B cell (primary cell): Measurements from ENCODE around the gene CACNA2D3. TPM values are rescaled to one million over a fixed set of nuclear protein-coding genes. Genes with fewer than 3 reads are reported as not detected.

Source experiments
- ATAC-seq: fragments of 200-7000 bp; cut with Tn5 transposase; one replicate; pipeline ENCODE4 v1.10.0; 2021; ENCODE audit warnings: low read depth, mild to moderate bottlenecking, moderate number of reproducible peaks, moderate library complexity
- CTCF ChIA-PET: fragments of 350-600 bp; sonication (Branson Sonifier 250); formaldehyde crosslinking; loops from one replicate; lab custom pipeline; 2021; ENCODE audit warnings: antibody characterized with exemption, inconsistent platforms; lab: Charles Lee
- POLR2A ChIA-PET: fragments of 350-600 bp; sonication (Branson Sonifier 250); formaldehyde crosslinking; loops from one replicate; lab custom pipeline; 2021; ENCODE audit warnings: antibody characterized with exemption; lab: Charles Lee
- DNase-seq: peaks from one replicate; pipeline ENCODE4 v3.0.0; 2013
- H2AFZ ChIP-seq: 2 replicates; pipeline ENCODE4 v1.6.1; 2012; ENCODE audit warnings: mild to moderate bottlenecking, low read depth, low read length; ENCODE audit not compliant: insufficient read depth, poor library complexity, severe bottlenecking
- H3K27ac ChIP-seq, 2 donors: 1 replicate in 1 of 2; 2 replicates in 1 of 2; pipeline ENCODE4 v1.5.1; 2012 to 2013; ENCODE audit warnings: low read length in 2 of 2, mild to moderate bottlenecking in 2 of 2, moderate library complexity in 1 of 2
- H3K27me3 ChIP-seq, 4 experiments: fragments of 200-600 bp in 1 of 4; sonication (generic) in 1 of 4; replicated peaks in 1 of 4; 1 replicate in 2 of 4; 2 replicates in 2 of 4; pipeline versions ENCODE4 v1.6.1 to v1.7.0; 2013 to 2016; ENCODE audit warnings: low read length in 3 of 4, mild to moderate bottlenecking in 2 of 4, mixed read lengths in 1 of 4, moderate library complexity in 1 of 4; ENCODE audit not compliant: insufficient read depth in 4 of 4, control insufficient read depth in 3 of 4; ENCODE audit errors: control extremely low read depth in 1 of 4
- H3K36me3 ChIP-seq, 2 experiments: replicated peaks in 1 of 2; 1 replicate in 1 of 2; 2 replicates in 1 of 2; pipeline versions ENCODE4 v1.6.1 to v1.7.1; 2013; ENCODE audit warnings: low read length in 1 of 2; ENCODE audit not compliant: insufficient read depth in 2 of 2, control insufficient read depth in 1 of 2; ENCODE audit errors: control extremely low read depth in 1 of 2, extremely low read depth in 1 of 2
- H3K4me1 ChIP-seq, 2 donors: fragments of 200-600 bp in 1 of 2; sonication (generic) in 1 of 2; 1 replicate in 1 of 2; 2 replicates in 1 of 2; pipeline versions ENCODE4 v1.5.1 to v1.6.1; 2013 to 2017; ENCODE audit warnings: low read length in 2 of 2; ENCODE audit not compliant: control insufficient read depth in 2 of 2, insufficient read depth in 2 of 2
- H3K4me2 ChIP-seq: replicated peaks from 2 replicates; pipeline ENCODE3; 2012; ENCODE audit warnings: mild to moderate bottlenecking, low read depth, low read length; ENCODE audit not compliant: poor library complexity, severe bottlenecking
- H3K4me3 ChIP-seq, 5 experiments: fragments of 200-600 bp in 1 of 5; sonication (generic) in 1 of 5; 1 replicate in 3 of 5; 2 replicates in 2 of 5; pipeline versions ENCODE4 v1.5.1 to v1.7.0; 2011 to 2016; ENCODE audit warnings: low read length in 4 of 5, mild to moderate bottlenecking in 4 of 5, low read depth in 2 of 5, control low read depth in 1 of 5, moderate library complexity in 1 of 5; ENCODE audit not compliant: insufficient read depth in 1 of 5; ENCODE audit errors: control extremely low read depth in 1 of 5, extremely low read depth in 1 of 5
- H3K79me2 ChIP-seq: fragments of 200-600 bp; sonication (generic); one replicate; pipeline ENCODE4 v1.6.0; 2016; ENCODE audit warnings: low read length; ENCODE audit not compliant: control insufficient read depth, insufficient read depth
- H3K9ac ChIP-seq: fragments of 200-600 bp; sonication (generic); 2 replicates; pipeline ENCODE4 v1.6.1; 2017; ENCODE audit warnings: mild to moderate bottlenecking, low read length, moderate library complexity
- H3K9me3 ChIP-seq, 3 donors: one replicate each; pipeline versions ENCODE4 v1.6.1 to v1.7.1; 2013; ENCODE audit warnings: low read length in 2 of 3; ENCODE audit not compliant: control insufficient read depth in 2 of 3, insufficient read depth in 1 of 3; ENCODE audit errors: control extremely low read depth in 1 of 3
- H4K20me1 ChIP-seq: 2 replicates; pipeline ENCODE4 v1.6.0; 2012; ENCODE audit warnings: mild to moderate bottlenecking, low read length; ENCODE audit not compliant: insufficient read depth, control insufficient read depth, poor library complexity, severe bottlenecking
- H3K27ac Mint-ChIP-seq: one replicate; pipeline ENCODE4 v1.8.0; 2021; ENCODE audit warnings: mixed read lengths
- H3K27me3 Mint-ChIP-seq: one replicate; pipeline ENCODE4 v1.8.0; 2021; ENCODE audit warnings: mixed read lengths
- H3K4me1 Mint-ChIP-seq: one replicate; pipeline ENCODE4 v1.8.0; 2021; ENCODE audit warnings: mixed read lengths
- H3K4me3 Mint-ChIP-seq: one replicate; pipeline ENCODE4 v1.8.0; 2021; ENCODE audit warnings: mixed read lengths
- H3K9me3 Mint-ChIP-seq: one replicate; pipeline ENCODE4 v1.8.0; 2022; ENCODE audit warnings: mixed read lengths; ENCODE audit not compliant: insufficient read depth
- EZH2 ChIP-seq: IDR thresholded peaks from 2 replicates; pipeline ENCODE4 v1.6.1; 2012; ENCODE audit warnings: borderline replicate concordance, low read depth, mild to moderate bottlenecking, moderate library complexity, low read length; ENCODE audit not compliant: insufficient read depth, poor library complexity, severe bottlenecking
- WGBS: methylation state at CpG from one replicate; pipeline ENCODE4 v1.1.5; 2013; ENCODE audit warnings: missing lambda C conversion rate; ENCODE audit not compliant: insufficient coverage; 5-methylcytosine and 5-hydroxymethylcytosine counted together
- intact Hi-C: fragments of 100-400 bp; cut with micrococcal nuclease; formaldehyde crosslinking; loops from one replicate; pipeline ENCODE4 v1.10.0; 2022
- polyA plus RNA-seq: library from polyadenylated mRNA; depleted of rRNA; stranded (reverse); fragments of >200 nt; gene quantifications from 2 replicates; pipeline ENCODE4 v1.2.3, GENCODE V29; 2012
- total RNA-seq, 2 donors: library from RNA; stranded (reverse); fragments of 120-200 nt in 1 of 2; gene quantifications; 1 replicate in 1 of 2; 2 replicates in 1 of 2; pipeline versions ENCODE4 v1.2.3 to v1.2.4, GENCODE V29; 2013 to 2022
- TF ChIP-seq, protein P1 (sequence below): fragments of 200-600 bp; IDR thresholded peaks from one replicate; pipeline ENCODE4 v1.8.0; 2022; ENCODE audit warnings: antibody characterized with exemption, mild to moderate bottlenecking

Gene CACNA2D3
- total and polyA plus RNA-seq, 2 donors (not counting 1 experiment from before 2014, with no cell fraction given): not detected

DNA sequence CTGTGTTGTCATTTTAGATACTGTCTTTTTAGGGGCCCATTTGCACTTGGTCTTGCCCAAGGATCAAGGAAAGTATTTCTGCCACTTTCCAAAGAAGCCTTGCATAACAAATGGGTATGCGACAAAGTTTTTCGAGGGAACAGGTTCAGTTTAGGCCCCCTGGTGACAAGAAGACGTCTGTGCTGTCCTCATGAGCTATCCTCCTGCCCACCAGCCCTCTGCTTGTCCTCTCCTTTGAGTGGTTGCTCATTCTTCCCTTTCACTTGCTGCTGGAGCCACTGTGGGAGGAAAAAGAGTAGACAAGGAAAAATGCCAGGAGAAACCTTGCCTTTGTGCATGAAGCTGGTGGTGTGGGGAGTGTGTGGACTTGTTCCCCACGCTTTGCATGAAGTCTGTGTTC, 171.9 kb downstream of the CACNA2D3 start:
- ATAC-seq (no peak), DNase-seq (no peak)
- TF ChIP-seq, protein P1, sequence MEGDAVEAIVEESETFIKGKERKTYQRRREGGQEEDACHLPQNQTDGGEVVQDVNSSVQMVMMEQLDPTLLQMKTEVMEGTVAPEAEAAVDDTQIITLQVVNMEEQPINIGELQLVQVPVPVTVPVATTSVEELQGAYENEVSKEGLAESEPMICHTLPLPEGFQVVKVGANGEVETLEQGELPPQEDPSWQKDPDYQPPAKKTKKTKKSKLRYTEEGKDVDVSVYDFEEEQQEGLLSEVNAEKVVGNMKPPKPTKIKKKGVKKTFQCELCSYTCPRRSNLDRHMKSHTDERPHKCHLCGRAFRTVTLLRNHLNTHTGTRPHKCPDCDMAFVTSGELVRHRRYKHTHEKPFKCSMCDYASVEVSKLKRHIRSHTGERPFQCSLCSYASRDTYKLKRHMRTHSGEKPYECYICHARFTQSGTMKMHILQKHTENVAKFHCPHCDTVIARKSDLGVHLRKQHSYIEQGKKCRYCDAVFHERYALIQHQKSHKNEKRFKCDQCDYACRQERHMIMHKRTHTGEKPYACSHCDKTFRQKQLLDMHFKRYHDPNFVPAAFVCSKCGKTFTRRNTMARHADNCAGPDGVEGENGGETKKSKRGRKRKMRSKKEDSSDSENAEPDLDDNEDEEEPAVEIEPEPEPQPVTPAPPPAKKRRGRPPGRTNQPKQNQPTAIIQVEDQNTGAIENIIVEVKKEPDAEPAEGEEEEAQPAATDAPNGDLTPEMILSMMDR: no peak
- no peak for TF ChIP-seq EZH2
- Mint-ChIP-seq H3K9me3 (no peaks in the 10 kb centered on the region), H3K27me3 (no peaks in the 10 kb centered on the region), H3K27ac (no peak overlapping the region), H3K4me1 (no peaks in the 10 kb centered on the region), H3K4me3 (no peak overlapping the region)
- intact Hi-C loops: no loop called here
- Histone ChIP-seq H3K27ac (no peak overlapping the region), H3K9me3 (no peaks in the 10 kb centered on the region), H3K79me2 (no peaks in the 10 kb centered on the region), H2AFZ (no peak overlapping the region), H4K20me1 (no peaks in the 10 kb centered on the region), H3K4me1 (no peaks in the 10 kb centered on the region), H3K27me3 (no peaks in the 10 kb centered on the region), H3K4me2 (no peak overlapping the region), H3K9ac (no peak overlapping the region), H3K36me3 (no peaks in the 10 kb centered on the region), H3K4me3 (no peak overlapping the region)
- CTCF ChIA-PET: no interaction called here
- POLR2A ChIA-PET: no interaction called here
- WGBS: 57% methylated on average over 2 of the region's 4 CpGs

DNA sequence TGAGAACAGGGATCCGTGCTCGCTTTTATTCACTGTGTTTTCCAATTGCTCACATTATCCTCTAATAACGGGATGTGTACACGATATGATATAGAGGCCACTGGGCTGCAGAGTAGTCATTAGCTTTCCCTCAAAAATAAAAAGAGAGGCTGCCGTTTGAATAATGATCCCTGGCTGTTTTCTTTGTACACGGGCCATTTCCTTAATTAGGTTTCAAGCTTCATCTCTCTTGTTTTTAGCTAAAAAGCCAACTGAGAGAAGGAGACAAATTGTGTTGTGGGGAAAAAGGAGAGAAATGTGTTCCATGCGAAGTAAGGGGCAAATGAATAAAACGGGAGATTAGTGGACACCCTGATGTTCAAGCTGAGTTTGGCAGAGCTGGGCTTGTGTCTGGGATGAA, 174.2 kb downstream of the CACNA2D3 start:
- Histone ChIP-seq H3K27me3 (no peaks in the 10 kb centered on the region), H3K4me1 (no peaks in the 10 kb centered on the region), H3K4me3 (no peak overlapping the region), H3K79me2 (no peaks in the 10 kb centered on the region), H3K36me3 (no peaks in the 10 kb centered on the region), H3K9ac (no peak overlapping the region), H2AFZ (no peak overlapping the region), H4K20me1 (no peaks in the 10 kb centered on the region), H3K27ac (no peak overlapping the region), H3K9me3 (no peaks in the 10 kb centered on the region), H3K4me2 (no peak overlapping the region)
- intact Hi-C loops: no loop called here
- TF ChIP-seq, protein P1: no peak
- no peak for TF ChIP-seq EZH2
- Mint-ChIP-seq H3K27ac (no peak overlapping the region), H3K4me1 (no peaks in the 10 kb centered on the region), H3K4me3 (no peak overlapping the region), H3K9me3 (no peaks in the 10 kb centered on the region), H3K27me3 (no peaks in the 10 kb centered on the region)
- 85% methylated on average over 7 of the region's 8 CpGs for WGBS
- ChIA-PET CTCF (no interaction called here), POLR2A (no interaction called here)
- DNase-seq: no peak
- ATAC-seq: no peak
